Stimulated activated CD4-positive, alpha-beta T cell treated with anti-CD3 and anti-CD28 coated beads, TNF-alpha, amount 100 ng/mL, for 1 hour (primary cell): Measurements from ENCODE around the gene SRPK1.
A peak's percentile ranks its signal among the peaks of the same experiment; 100 is the strongest.
"Not testable (repeated sequence)": the region's sequence is repeated elsewhere in the genome, so short reads cannot be mapped to it uniquely, and the experiment has no call there.

ENCODE experiments used
- DNase-seq, 3 donors: peaks; one replicate each; pipeline ENCODE4 v3.0.0-alpha.2; 2020; ENCODE audit warnings: low read depth in 3 of 3, low spot score in 1 of 3

Gene SRPK1

GRCh38 chr6:35920793-35921732, at the start of gene SRPK1:
SRPK1 (minus strand) TSS chr6:35921098; CDS start chr6:35921056, 42 bp downstream.
- DNase-seq: peak; percentile 68 to 83 (median 76)

- no peak for DNase-seq
Measured at GRCh38 chr6:35970181-35970580, 49.3 kb upstream of the SRPK1 start.

- DNase-seq: no peak
Measured at GRCh38 chr6:35969646-35970045, 48.7 kb upstream of the SRPK1 start.

- DNase-seq: no peak
Measured at GRCh38 chr6:35968821-35969220, 47.9 kb upstream of the SRPK1 start.

GRCh38 chr6:35967076-35967774, 46.3 kb upstream of the SRPK1 start:
- DNase-seq: no peak

- DNase-seq: no peak
Measured at GRCh38 chr6:35962779-35963560, 42.1 kb upstream of the SRPK1 start.

- no peak for DNase-seq
Measured at GRCh38 chr6:35960187-35960586, 39.3 kb upstream of the SRPK1 start.

- DNase-seq: no peak
Measured at GRCh38 chr6:35955970-35956369, 35.1 kb upstream of the SRPK1 start.

GRCh38 chr6:35955521-35955920, 34.6 kb upstream of the SRPK1 start:
- no peak for DNase-seq

GRCh38 chr6:35955071-35955470, 34.2 kb upstream of the SRPK1 start:
- DNase-seq: no peak

- DNase-seq: no peak
Measured at GRCh38 chr6:35954333-35954732, 33.4 kb upstream of the SRPK1 start.

GRCh38 chr6:35948725-35949124, 27.8 kb upstream of the SRPK1 start:
- DNase-seq: no peak

- DNase-seq: no peak
Measured at GRCh38 chr6:35945650-35946025, 24.7 kb upstream of the SRPK1 start.

GRCh38 chr6:35943390-35943789, 22.5 kb upstream of the SRPK1 start:
- no peak for DNase-seq

GRCh38 chr6:35942355-35942754, 21.5 kb upstream of the SRPK1 start:
- no peak for DNase-seq

- DNase-seq: not testable (repeated sequence)
Measured at GRCh38 chr6:35941170-35941569, 20.3 kb upstream of the SRPK1 start.

- not testable (repeated sequence) for DNase-seq
Measured at GRCh38 chr6:35940014-35940413, 19.1 kb upstream of the SRPK1 start.

GRCh38 chr6:35939259-35939658, 18.4 kb upstream of the SRPK1 start:
- DNase-seq: not testable (repeated sequence)

- no peak for DNase-seq
Measured at GRCh38 chr6:35936681-35937359, 15.9 kb upstream of the SRPK1 start.

- no peak for DNase-seq
Measured at GRCh38 chr6:35935469-35935868, 14.6 kb upstream of the SRPK1 start.

GRCh38 chr6:35933844-35934243, 12.9 kb upstream of the SRPK1 start:
- no peak for DNase-seq
